Adrenal gland (tissue), 12 donors: ENCODE data around the gene PLA2G2C. TPM values are rescaled to one million over a fixed set of nuclear protein-coding genes. Genes with fewer than 3 reads are reported as not detected.

Experiments used
- DNase-seq, 7 donors: peaks; one replicate each; pipeline ENCODE4 v3.0.0-alpha.2; 2019 to 2020
- H3K27ac ChIP-seq, 5 donors: fragments of 200-600 bp; sonication (generic) in 4 of 5; 1 replicate in 3 of 5; 2 replicates in 2 of 5; pipeline versions ENCODE4 v1.5.1 to v1.8.0; 2016 to 2020; ENCODE audit warnings: mild to moderate bottlenecking in 1 of 5
- H3K27me3 ChIP-seq: fragments of 200-600 bp; 2 replicates; pipeline ENCODE4 v1.8.0; 2021
- H3K36me3 ChIP-seq, 2 donors: fragments of 200-600 bp; replicated peaks in 1 of 2; 1 replicate in 1 of 2; 2 replicates in 1 of 2; pipeline versions ENCODE4 v1.5.1 to v1.8.0; 2018 to 2022
- H3K4me1 ChIP-seq, 2 donors: fragments of 200-600 bp; replicated peaks in 1 of 2; 1 replicate in 1 of 2; 2 replicates in 1 of 2; pipeline versions ENCODE4 v1.5.1 to v1.8.0; 2018 to 2021
- H3K4me3 ChIP-seq, 4 donors: fragments of 200-600 bp; sonication (generic) in 3 of 4; one replicate each; pipeline ENCODE4 v1.5.1; 2016 to 2018
- H3K9me3 ChIP-seq, 3 donors: fragments of 200-600 bp; sonication (generic) in 1 of 3; replicated peaks in 1 of 3; 1 replicate in 2 of 3; 2 replicates in 1 of 3; pipeline versions ENCODE4 v1.5.1 to v1.8.0; 2016 to 2021
- CTCF ChIP-seq, 6 experiments: fragments of 450-650 bp in 4 of 6; fragments of 200-600 bp in 2 of 6; sonication (generic) in 1 of 6; IDR thresholded peaks; 1 replicate in 5 of 6; 2 replicates in 1 of 6; pipeline versions ENCODE4 v1.5.1 to v1.8.0; 2016 to 2021; ENCODE audit warnings: antibody characterized with exemption in 6 of 6, mild to moderate bottlenecking in 2 of 6, moderate library complexity in 1 of 6
- POLR2A ChIP-seq, 2 donors: fragments of 450-650 bp; IDR thresholded peaks; one replicate each; pipeline ENCODE4 v1.6.1; 2017; ENCODE audit warnings: antibody characterized with exemption in 2 of 2, mild to moderate bottlenecking in 2 of 2, moderate library complexity in 1 of 2
- WGBS, 4 donors: extraction: QIAGEN DNeasy Blood & Tissue Kit in 2 of 4; methylation state at CpG; one replicate each; pipeline versions ENCODE4 v1.1.5 to v1.1.7; 2013 to 2017; 5-methylcytosine and 5-hydroxymethylcytosine counted together
- intact Hi-C, 2 donors: fragments of 100-400 bp; cut with DNase I; formaldehyde crosslinking; loops; one replicate each; pipeline versions ENCODE4 v1.14.1 to v1.15.0; 2022 to 2023
- polyA plus RNA-seq, 3 donors: library from polyadenylated mRNA; stranded (reverse); fragments of 200-250 nt in 2 of 3; fragments of 350-450 nt in 1 of 3; fragmentation: Illumina TruSeq in 1 of 3; extraction: RNeasy Lipid Tissue Mini Kit (QIAGEN cat#74804) in 1 of 3; gene quantifications; one replicate each; pipeline ENCODE4 v1.2.3, GENCODE V29; 2013 to 2014
- total RNA-seq, 9 donors: library from RNA; depleted of rRNA in 4 of 9; stranded (reverse); fragments of >200 nt in 4 of 9; fragments of 120-200 nt in 1 of 9; fragmentation: NEBNext Ultra II Directional in 1 of 9; extraction: Animal tissue kit (Norgen Biotek cat#: 25700) in 1 of 9; gene quantifications; one replicate each; pipeline versions ENCODE4 v1.1.0 to v1.2.4, GENCODE V29; 2013 to 2023
- donor health status: healthy with polysubstance abuse.
- donor health status: Bipolar disorder and iron deficiency.
- donor health status: DM: yes; HTN: yes; CAD: no.
- donor health status: DM: no; HTN: no; CAD: no.
- donor health status: DM: no; HTN: no; CAD: no.
- donor health status: DM: yes; HTN: yes; CAD: no.

Gene PLA2G2C
- total and polyA plus RNA-seq, 12 donors: 0.07 to 0.39 (median 0.12) TPM; not detected in 6

- Histone ChIP-seq H3K36me3 (no peaks in the 10 kb centered on the region), H3K4me3 (no peak overlapping the region), H3K27ac (no peak overlapping the region), H3K27me3 (no peaks in the 10 kb centered on the region), H3K9me3 (no peaks in the 10 kb centered on the region), H3K4me1 (peaks cover 0 to 6% of the 10 kb centered on the region in 2 donors)
- intact Hi-C loops: loop anchor here in 1 of 2 donors (10.0 kb wide), 1 partner anchor 94 kb away; no protein-coding TSS in a partner anchor
- 72 to 81% (median 80%) methylated on average over 7 of the region's 7 CpGs for WGBS, 4 donors
- no peak for DNase-seq
- TF ChIP-seq POLR2A (IDR thresholded peaks at IDR 0.05) (no peak), CTCF (IDR thresholded peaks at IDR 0.05) (no peak)
These were observed 12.6 kb upstream of the PLA2G2C start for GRCh38 chr1:20198918-20199317.

GRCh38 chr1:20198296-20198695 is 12.0 kb upstream of the PLA2G2C start:
- Histone ChIP-seq H3K4me3 (no peak overlapping the region), H3K27ac (no peak overlapping the region), H3K27me3 (no peaks in the 10 kb centered on the region), H3K9me3 (no peaks in the 10 kb centered on the region), H3K4me1 (peaks cover 0 to 6% of the 10 kb centered on the region in 2 donors), H3K36me3 (no peaks in the 10 kb centered on the region)
- TF ChIP-seq POLR2A (IDR thresholded peaks at IDR 0.05) (no peak), CTCF (IDR thresholded peaks at IDR 0.05) (no peak)
- WGBS, 4 donors: 53 to 97% (median 90%) methylated on average over 1 of the region's 1 CpG
- intact Hi-C loops: loop anchor here in 1 of 2 donors (10.0 kb wide), 1 partner anchor 93 kb away; no protein-coding TSS in a partner anchor
- no peak for DNase-seq

GRCh38 chr1:20197329-20197791 is 11.0 kb upstream of the PLA2G2C start:
- H3K36me3 ChIP-seq: no peaks in the 10 kb centered on the region
- intact Hi-C loops: loop anchor here in 1 of 2 donors (10.0 kb wide), 1 partner anchor 93 kb away; no protein-coding TSS in a partner anchor
- WGBS, 4 donors: 72 to 84% (median 79%) methylated on average over 5 to 6 of the region's 6 CpGs
- H3K27me3 ChIP-seq: no peaks in the 10 kb centered on the region
- H3K27ac ChIP-seq: no peak overlapping the region
- peaks cover 0 to 6% of the 10 kb centered on the region in 2 donors for H3K4me1 ChIP-seq
- TF ChIP-seq CTCF (IDR thresholded peaks at IDR 0.05): no peak
- TF ChIP-seq POLR2A (IDR thresholded peaks at IDR 0.05): no peak
- DNase-seq: no peak
- H3K9me3 ChIP-seq: no peaks in the 10 kb centered on the region
- H3K4me3 ChIP-seq: no peak overlapping the region

DNA sequence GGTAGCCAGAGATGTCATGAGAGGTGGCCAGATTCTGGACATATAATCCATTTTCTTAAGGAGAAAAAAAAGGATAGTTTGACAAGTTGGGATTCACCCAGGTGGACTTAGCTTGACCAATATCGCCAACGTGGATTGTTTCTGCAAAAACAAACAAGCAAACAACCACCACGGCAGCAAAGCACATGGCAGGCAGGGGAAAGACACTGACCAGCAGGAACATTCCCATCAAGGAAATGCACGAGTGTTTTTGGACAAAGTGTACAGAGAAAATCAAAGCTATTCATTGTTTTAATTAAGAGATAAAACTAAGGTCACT is 9.1 kb upstream of the PLA2G2C start:
- H3K36me3 ChIP-seq: no peaks in the 10 kb centered on the region
- no peaks in the 10 kb centered on the region for H3K27me3 ChIP-seq
- no peak for DNase-seq
- H3K4me1 ChIP-seq: peaks cover 0 to 10% of the 10 kb centered on the region in 2 donors
- intact Hi-C loops: loop anchor here in 1 of 2 donors (10.0 kb wide), 1 partner anchor 91 kb away; no protein-coding TSS in a partner anchor
- no peak overlapping the region for H3K4me3 ChIP-seq
- TF ChIP-seq POLR2A (IDR thresholded peaks at IDR 0.05) (no peak), CTCF (IDR thresholded peaks at IDR 0.05) (no peak)
- no peaks in the 10 kb centered on the region for H3K9me3 ChIP-seq
- H3K27ac ChIP-seq: no peak overlapping the region
- WGBS, 4 donors: 63 to 75% (median 69%) methylated on average over 4 of the region's 4 CpGs
